HepG2 (cell line): ENCODE results near the gene ADGRG1. TPM values are rescaled to one million over a fixed set of nuclear protein-coding genes. Genes with fewer than 3 reads are reported as not detected.

Source experiments
- BRD4 ChIP-seq: sonication (generic); formaldehyde crosslinking; IDR thresholded peaks from 2 replicates; pipeline ENCODE4 v1.4.0; 2020; ENCODE audit warnings: missing genetic modification reagents
- FOXO4 ChIP-seq: sonication (generic); formaldehyde crosslinking; conservative IDR thresholded peaks from 2 replicates; pipeline ENCODE4 v1.8.1; 2023; ENCODE audit warnings: missing genetic modification reagents
- HMGA1 ChIP-seq: sonication (generic); formaldehyde crosslinking; conservative IDR thresholded peaks from 2 replicates; pipeline ENCODE4 v1.4.0; 2020; ENCODE audit warnings: missing genetic modification reagents
- HOXA3 ChIP-seq: sonication (generic); formaldehyde crosslinking; IDR thresholded peaks from 2 replicates; pipeline ENCODE4 v1.5.0; 2020; ENCODE audit warnings: missing genetic modification reagents
- LBX2 ChIP-seq: sonication (generic); formaldehyde crosslinking; IDR thresholded peaks from 2 replicates; pipeline ENCODE4 v1.5.0; 2020; ENCODE audit warnings: missing genetic modification reagents, mild to moderate bottlenecking, borderline replicate concordance
- MTF1 ChIP-seq: sonication (generic); formaldehyde crosslinking; IDR thresholded peaks from 2 replicates; pipeline ENCODE4 v1.5.0; 2020; ENCODE audit warnings: missing genetic modification reagents
- SUZ12 ChIP-seq: fragments of 150-350 bp; IDR thresholded peaks from 2 replicates; pipeline ENCODE4 v1.6.1; 2014; ENCODE audit warnings: low read depth, low read length
- TRAFD1 ChIP-seq: sonication (generic); formaldehyde crosslinking; IDR thresholded peaks from 2 replicates; pipeline ENCODE4 v1.5.1; 2020; ENCODE audit warnings: missing genetic modification reagents, mild to moderate bottlenecking, borderline replicate concordance
- WIZ ChIP-seq: sonication (generic); formaldehyde crosslinking; IDR thresholded peaks from 2 replicates; pipeline ENCODE4 v1.5.1; 2020; ENCODE audit warnings: mild to moderate bottlenecking, missing genetic modification reagents
- ZBTB1 ChIP-seq: sonication (generic); formaldehyde crosslinking; IDR thresholded peaks from 2 replicates; pipeline ENCODE4 v1.4.0; 2020; ENCODE audit warnings: missing genetic modification reagents, borderline replicate concordance
- ZFP90 ChIP-seq: sonication (generic); formaldehyde crosslinking; IDR thresholded peaks from 2 replicates; pipeline ENCODE4 v1.8.0; 2022; ENCODE audit warnings: missing genetic modification reagents, mild to moderate bottlenecking, inconsistent platforms, borderline replicate concordance
- ZMAT5 ChIP-seq: sonication (generic); formaldehyde crosslinking; IDR thresholded peaks from 2 replicates; pipeline ENCODE4 v1.5.0; 2020; ENCODE audit warnings: mild to moderate bottlenecking, low read depth, missing genetic modification reagents, borderline replicate concordance
- ZNF460 ChIP-seq: sonication (generic); formaldehyde crosslinking; IDR thresholded peaks from 2 replicates; pipeline ENCODE4 v1.5.1; 2020; ENCODE audit warnings: missing genetic modification reagents, mild to moderate bottlenecking, borderline replicate concordance
- ZNF546 ChIP-seq: sonication (generic); formaldehyde crosslinking; conservative IDR thresholded peaks from 2 replicates; pipeline ENCODE4 v1.8.1; 2023; ENCODE audit warnings: mild to moderate bottlenecking, missing genetic modification reagents
- ZSCAN25 ChIP-seq: sonication (generic); formaldehyde crosslinking; IDR thresholded peaks from 2 replicates; pipeline ENCODE4 v1.8.0; 2022; ENCODE audit warnings: mild to moderate bottlenecking, missing genetic modification reagents
- polyA plus RNA-seq, 8 experiments: library from polyadenylated mRNA; depleted of rRNA in 3 of 8; stranded (reverse) in 7 of 8; unstranded in 1 of 8; fragments of >200 nt; fragmentation: Illumina TruSeq in 4 of 8; extraction: Trizol in 4 of 8; gene quantifications; 2 replicates each; pipeline versions ENCODE4 v1.2.1 to v1.2.3, GENCODE V29; 2011 to 2016; ENCODE audit warnings: low read depth in 4 of 8, missing spikeins in 1 of 8, mixed read lengths in 1 of 8; ENCODE audit not compliant: insufficient read depth in 1 of 8
- total RNA-seq, 5 experiments: library from RNA; depleted of rRNA; stranded (reverse); fragments of >200 nt; fragmentation: Illumina TruSeq; extraction: Trizol; gene quantifications; 2 replicates each; pipeline ENCODE4 v1.2.3, GENCODE V29; 2016; ENCODE audit warnings: low read depth in 1 of 5

ADGRG1 gene
- total and polyA plus RNA-seq, 2 of the 13 experiments (the other 11 are each of a cell fraction or from before 2014, with no cell fraction given): 2.7 to 5.9 TPM

GRCh38 chr16:57701759-57702371 lies 73.4 kb downstream of the ADGRG1 start (continued):
- TF ChIP-seq TRAFD1: no peak
- TF ChIP-seq FOXO4: no peak
- no peak for TF ChIP-seq WIZ (CRISPR knock-in tag)
- no peak for TF ChIP-seq HMGA1 (CRISPR knock-in tag)
- no peak for TF ChIP-seq ZSCAN25 (CRISPR knock-in tag)
- no peak for TF ChIP-seq MTF1 (CRISPR knock-in tag)
- TF ChIP-seq LBX2 (CRISPR knock-in tag): no peak
- no peak for TF ChIP-seq HOXA3 (CRISPR knock-in tag)
- no peak for TF ChIP-seq ZBTB1 (CRISPR knock-in tag)
- TF ChIP-seq ZNF460 (CRISPR knock-in tag): no peak
- no peak for TF ChIP-seq BRD4 (CRISPR knock-in tag)
- TF ChIP-seq ZFP90 (CRISPR knock-in tag): peak; percentile 31; the same call in 1 of the 2 replicates
- TF ChIP-seq ZNF546: no peak
- no peak for TF ChIP-seq ZMAT5 (CRISPR knock-in tag)
- no peak for TF ChIP-seq SUZ12
